Prostate gland (tissue), 2 donors: ENCODE results near the gene GREB1.

Experiments
- POLR2A ChIP-seq: fragments of 450-650 bp; IDR thresholded peaks from one replicate; pipeline ENCODE4 v1.6.1; 2016; ENCODE audit warnings: antibody characterized with exemption, mild to moderate bottlenecking
- POLR2AphosphoS5 ChIP-seq: sonication (generic); formaldehyde crosslinking; IDR thresholded peaks from one replicate; pipeline ENCODE4 v1.6.1; 2017; ENCODE audit warnings: antibody characterized with exemption
- TF ChIP-seq, protein P1 (sequence below), 4 experiments: fragments of 200-600 bp in 2 of 4; fragments of 450-650 bp in 2 of 4; sonication (generic) in 2 of 4; IDR thresholded peaks; 1 replicate in 3 of 4; 2 replicates in 1 of 4; pipeline ENCODE4 v1.5.1; 2016 to 2019; ENCODE audit warnings: antibody characterized with exemption in 4 of 4, mild to moderate bottlenecking in 2 of 4, moderate library complexity in 2 of 4

GRCh38 chr2:11633923-11634478, 100.2 kb downstream of the GREB1 start:
- TF ChIP-seq, protein P1, sequence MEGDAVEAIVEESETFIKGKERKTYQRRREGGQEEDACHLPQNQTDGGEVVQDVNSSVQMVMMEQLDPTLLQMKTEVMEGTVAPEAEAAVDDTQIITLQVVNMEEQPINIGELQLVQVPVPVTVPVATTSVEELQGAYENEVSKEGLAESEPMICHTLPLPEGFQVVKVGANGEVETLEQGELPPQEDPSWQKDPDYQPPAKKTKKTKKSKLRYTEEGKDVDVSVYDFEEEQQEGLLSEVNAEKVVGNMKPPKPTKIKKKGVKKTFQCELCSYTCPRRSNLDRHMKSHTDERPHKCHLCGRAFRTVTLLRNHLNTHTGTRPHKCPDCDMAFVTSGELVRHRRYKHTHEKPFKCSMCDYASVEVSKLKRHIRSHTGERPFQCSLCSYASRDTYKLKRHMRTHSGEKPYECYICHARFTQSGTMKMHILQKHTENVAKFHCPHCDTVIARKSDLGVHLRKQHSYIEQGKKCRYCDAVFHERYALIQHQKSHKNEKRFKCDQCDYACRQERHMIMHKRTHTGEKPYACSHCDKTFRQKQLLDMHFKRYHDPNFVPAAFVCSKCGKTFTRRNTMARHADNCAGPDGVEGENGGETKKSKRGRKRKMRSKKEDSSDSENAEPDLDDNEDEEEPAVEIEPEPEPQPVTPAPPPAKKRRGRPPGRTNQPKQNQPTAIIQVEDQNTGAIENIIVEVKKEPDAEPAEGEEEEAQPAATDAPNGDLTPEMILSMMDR (IDR thresholded peaks at IDR 0.05) = no peak
- no peak for TF ChIP-seq POLR2AphosphoS5
- TF ChIP-seq POLR2A = no peak
